ENCODE data around the gene SRSF12.

SRSF12 gene

DNA sequence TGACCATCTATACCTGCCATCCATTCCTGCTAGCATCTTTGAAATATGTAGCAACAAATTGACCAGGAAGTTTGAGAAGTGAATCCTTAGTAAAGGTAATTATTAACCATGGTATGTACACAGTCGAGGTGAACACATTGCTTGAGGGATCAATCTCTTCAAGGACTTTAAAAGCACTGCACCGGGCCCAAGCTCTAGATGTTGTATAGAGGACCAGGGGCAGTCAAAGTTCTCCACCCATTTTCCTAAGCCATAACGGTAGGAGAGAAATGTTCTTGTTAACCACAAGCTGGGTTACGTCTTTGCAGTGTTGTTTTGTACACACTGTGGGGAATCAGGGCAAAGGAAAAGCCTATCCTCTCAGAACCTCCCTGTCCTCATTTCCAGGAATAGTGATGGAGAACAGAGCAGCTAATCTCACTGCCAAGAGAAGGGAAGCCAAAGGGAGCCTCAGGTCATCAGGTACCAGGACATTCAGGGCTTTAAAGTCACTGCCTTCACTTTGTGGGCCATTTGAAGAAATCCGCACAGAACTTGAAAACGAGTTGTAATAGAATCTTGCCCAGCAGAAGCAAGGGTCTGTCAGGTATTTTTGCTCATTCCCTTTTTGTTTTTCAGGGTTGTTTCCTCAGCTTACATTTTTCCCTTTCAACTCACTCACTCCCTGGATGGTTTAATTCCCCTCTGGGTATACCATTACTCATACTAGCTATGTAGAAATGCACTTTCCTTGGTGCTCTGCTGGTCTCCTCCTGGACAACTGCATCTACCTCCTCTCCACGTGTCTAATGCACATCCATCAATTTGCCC lies 22.7 kb upstream of the SRSF12 start:
- POLR2A ChIA-PET: no interaction called here
- TF ChIP-seq CTCF (IDR thresholded peaks at IDR 0.05; ENCODE audit: control extremely low read depth, extremely low read depth, low read depth, missing control alignments): no peak
- no peak for DNase-seq (ENCODE audit: extremely low spot score)
- CTCF ChIA-PET: interaction anchor here (0.8 to 1.8 kb wide), 5 partner anchors 9 to 232 kb away, joined by 3 to 7 read pairs (median 5); no protein-coding TSS in a partner anchor

DNA sequence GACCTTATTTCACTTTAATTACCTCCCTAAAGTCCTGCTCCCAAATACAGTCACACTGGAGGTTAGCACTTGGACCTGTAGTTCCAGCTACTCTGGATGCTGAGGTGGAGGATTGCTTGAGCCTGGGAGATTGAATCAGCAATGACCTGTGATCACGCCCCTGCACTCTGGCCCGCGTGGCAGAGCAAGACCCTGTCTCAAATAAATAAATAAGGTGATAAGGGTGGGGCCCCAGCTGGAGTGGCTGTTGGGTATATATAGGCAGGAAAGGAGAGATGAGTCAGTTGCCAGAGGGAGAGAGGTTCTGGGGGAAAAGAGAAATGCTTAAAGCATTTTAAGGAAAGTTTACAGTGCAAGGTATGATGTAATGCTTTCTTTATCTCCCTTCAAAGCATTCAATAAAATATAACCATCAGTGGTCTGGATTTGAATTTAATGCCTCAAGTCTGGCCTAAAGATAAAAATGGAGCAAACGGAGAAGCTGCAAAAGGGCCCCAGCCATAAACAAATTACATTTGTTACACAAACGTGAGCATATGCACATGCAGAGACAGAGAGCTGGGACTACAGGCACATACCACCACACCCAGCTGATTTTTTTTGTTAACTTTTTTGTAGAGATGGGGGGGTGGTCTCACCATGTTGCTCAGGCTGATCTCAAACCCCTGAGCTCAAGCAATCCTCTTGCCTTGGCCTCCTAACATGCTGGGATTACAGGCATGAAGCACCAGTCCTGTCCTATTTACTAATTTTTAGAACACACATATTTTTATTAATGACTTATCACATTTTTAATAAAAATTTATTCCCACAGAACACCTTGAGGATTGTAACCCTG lies 21.9 kb upstream of the SRSF12 start:
- TF ChIP-seq CTCF (IDR thresholded peaks at IDR 0.05; ENCODE audit: control extremely low read depth, extremely low read depth, low read depth, missing control alignments): no peak
- POLR2A ChIA-PET: no interaction called here
- DNase-seq (ENCODE audit: extremely low spot score): no peak
- CTCF ChIA-PET: interaction anchor here (1.1 to 1.5 kb wide), 4 partner anchors 28 to 61 kb away, joined by 3 to 6 read pairs (median 4); no protein-coding TSS in a partner anchor

DNA sequence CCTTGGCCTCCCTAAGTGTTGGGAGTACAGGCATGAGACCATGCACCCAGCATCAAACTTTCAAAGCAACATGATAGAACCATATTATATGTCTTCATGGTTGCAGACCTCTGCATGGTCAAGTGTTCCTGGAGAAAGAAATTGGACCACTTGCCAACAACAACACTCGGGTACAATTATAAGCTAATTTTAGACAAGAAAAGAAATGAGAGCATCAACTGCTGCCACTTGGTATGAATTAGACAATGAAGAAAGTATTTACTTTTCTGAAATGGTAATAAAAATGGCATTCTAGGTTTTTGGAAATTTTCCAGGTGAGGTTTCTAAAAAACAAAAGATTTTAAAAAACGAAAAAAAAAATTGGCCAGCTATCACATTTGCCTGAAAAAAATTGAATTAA lies 20.3 kb upstream of the SRSF12 start:
- CTCF ChIA-PET: interaction anchor here (1.2 to 2.1 kb wide), 3 partner anchors 8 to 30 kb away, joined by 4 to 7 read pairs (median 4); partner anchors contain the start of gene PM20D2

DNA sequence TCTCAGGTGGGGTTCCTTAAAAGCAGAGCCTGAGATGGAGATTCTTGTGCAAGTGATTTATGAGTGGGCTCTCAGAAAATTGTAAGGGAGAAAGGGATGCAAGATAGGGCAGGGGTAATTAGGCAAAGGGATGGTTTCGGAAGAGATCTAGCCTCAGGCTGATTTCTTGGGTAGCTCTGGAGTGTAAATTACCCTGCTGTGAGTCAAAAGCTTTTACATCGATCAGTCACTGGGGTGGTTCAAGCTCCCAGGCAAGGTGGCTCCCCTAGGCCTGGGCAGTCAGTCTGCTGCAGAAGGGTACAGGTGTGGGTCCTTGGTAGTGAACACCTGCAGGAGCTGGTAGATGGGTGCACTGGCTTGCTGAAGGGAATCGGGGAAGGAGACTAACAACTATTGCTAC lies 16.9 kb upstream of the SRSF12 start:
- no peak for TF ChIP-seq CTCF (IDR thresholded peaks at IDR 0.05; ENCODE audit: control extremely low read depth, extremely low read depth, low read depth, missing control alignments)
- ChIA-PET POLR2A (no interaction called here), CTCF (interaction anchor here (1.2 to 2.4 kb wide), 6 partner anchors 8 to 109 kb away, joined by 3 to 10 read pairs (median 4); partner anchors contain the start of genes PM20D2 and SRSF12)
- no peak for DNase-seq (ENCODE audit: extremely low spot score)

More for the DNA sequence above, 20.3 kb upstream of the SRSF12 start:
- POLR2A ChIA-PET: no interaction called here
- no peak for DNase-seq (ENCODE audit: extremely low spot score)
- TF ChIP-seq CTCF (IDR thresholded peaks at IDR 0.05; ENCODE audit: control extremely low read depth, extremely low read depth, low read depth, missing control alignments): no peak

- TF ChIP-seq CTCF (IDR thresholded peaks at IDR 0.05; ENCODE audit: control extremely low read depth, extremely low read depth, low read depth, missing control alignments): no peak
- POLR2A ChIA-PET: no interaction called here
Observed at GRCh38 chr6:89133981-89134380, 16.1 kb upstream of the SRSF12 start.

DNA sequence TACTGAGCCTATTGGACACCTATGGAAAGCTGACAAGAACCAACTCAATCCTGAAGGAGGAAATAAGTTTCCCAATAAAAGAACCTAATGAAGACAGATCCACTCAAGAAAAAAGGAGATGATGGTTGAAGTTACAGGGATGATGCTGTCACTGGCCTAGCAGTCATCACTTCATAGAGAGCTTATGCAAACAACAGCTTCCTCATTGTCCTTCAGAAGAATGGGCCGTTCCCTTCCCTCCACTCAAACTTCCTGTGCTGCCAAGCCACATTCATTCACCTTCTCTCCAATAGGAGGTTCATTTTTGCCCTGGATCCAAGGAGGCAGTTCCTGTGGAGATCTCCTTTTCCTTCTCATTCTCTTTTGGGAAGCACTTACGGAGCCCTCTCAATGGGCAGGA lies 14.2 kb upstream of the SRSF12 start:
- ChIA-PET CTCF (interaction anchor here (1.5 to 3.4 kb wide), 3 partner anchors 9 to 19 kb away, joined by 4 to 13 read pairs (median 6); no protein-coding TSS in a partner anchor), POLR2A (no interaction called here)
- DNase-seq (ENCODE audit: extremely low spot score): no peak
- no peak for TF ChIP-seq CTCF (IDR thresholded peaks at IDR 0.05; ENCODE audit: control extremely low read depth, extremely low read depth, low read depth, missing control alignments)

More at GRCh38 chr6:89133981-89134380, 16.1 kb upstream of the SRSF12 start:
- DNase-seq (ENCODE audit: extremely low spot score): no peak
- CTCF ChIA-PET: interaction anchor here (1.2 to 3.4 kb wide), 7 partner anchors 9 to 110 kb away, joined by 3 to 13 read pairs (median 4); partner anchors contain the start of genes PM20D2 and SRSF12

Data from GM10248 (cell line).